Liver (tissue), 9 donors: ENCODE results near the gene CCDC102A. TPM values are rescaled to one million over a fixed set of nuclear protein-coding genes. Genes with fewer than 3 reads are reported as not detected.

Experiments
- DNase-seq: peaks from one replicate; pipeline ENCODE4 v3.0.0-alpha.2; 2017; ENCODE audit warnings: low spot score
- H3K27ac ChIP-seq, 2 donors: one replicate each; pipeline ENCODE4 v1.7.0; 2013; ENCODE audit warnings: inconsistent platforms in 2 of 2, low read length in 2 of 2, control low read depth in 1 of 2, low read depth in 1 of 2, mild to moderate bottlenecking in 1 of 2
- H3K27me3 ChIP-seq, 4 donors: one replicate each; pipeline versions ENCODE4 v1.6.1 to v1.7.0; 2013; ENCODE audit warnings: low read length in 3 of 4, inconsistent platforms in 1 of 4, mild to moderate bottlenecking in 1 of 4, moderate library complexity in 1 of 4; ENCODE audit not compliant: control insufficient read depth in 4 of 4, insufficient read depth in 4 of 4
- H3K36me3 ChIP-seq, 4 donors: one replicate each; pipeline versions ENCODE4 v1.6.1 to v1.7.0; 2013; ENCODE audit warnings: low read length in 3 of 4, mild to moderate bottlenecking in 3 of 4, low read depth in 1 of 4, moderate library complexity in 1 of 4; ENCODE audit not compliant: control insufficient read depth in 4 of 4, insufficient read depth in 3 of 4
- H3K4me1 ChIP-seq, 4 donors: one replicate each; pipeline versions ENCODE4 v1.6.1 to v1.7.0; 2013; ENCODE audit warnings: low read length in 3 of 4, mild to moderate bottlenecking in 3 of 4, moderate library complexity in 1 of 4; ENCODE audit not compliant: control insufficient read depth in 4 of 4, insufficient read depth in 4 of 4
- H3K4me3 ChIP-seq, 3 donors: one replicate each; pipeline versions ENCODE4 v1.6.1 to v1.7.0; 2013; ENCODE audit warnings: low read length in 3 of 3, control low read depth in 1 of 3, low read depth in 1 of 3, mild to moderate bottlenecking in 1 of 3
- H3K9ac ChIP-seq, 2 donors: one replicate each; pipeline ENCODE4 v1.7.0; 2013; ENCODE audit warnings: low read length in 2 of 2, mild to moderate bottlenecking in 2 of 2, moderate library complexity in 2 of 2, control low read depth in 1 of 2, low read depth in 1 of 2
- H3K9me3 ChIP-seq, 4 donors: one replicate each; pipeline versions ENCODE4 v1.6.1 to v1.7.0; 2013; ENCODE audit warnings: low read length in 3 of 4; ENCODE audit not compliant: control insufficient read depth in 4 of 4
- EGR1 ChIP-seq, 2 donors: IDR thresholded peaks; 2 replicates each; pipeline ENCODE4 v1.6.1; 2016 to 2018; ENCODE audit warnings: antibody characterized with exemption in 2 of 2, low read depth in 2 of 2
- FOXA1 ChIP-seq: IDR thresholded peaks from 2 replicates; pipeline ENCODE4 v1.6.1; 2016; ENCODE audit warnings: antibody characterized with exemption
- FOXA2 ChIP-seq: IDR thresholded peaks from 2 replicates; pipeline ENCODE4 v1.6.1; 2016; ENCODE audit warnings: antibody characterized with exemption
- GABPA ChIP-seq, 2 donors: IDR thresholded peaks in 1 of 2; conservative IDR thresholded peaks in 1 of 2; 2 replicates each; pipeline ENCODE4 v1.6.1; 2016; ENCODE audit warnings: antibody characterized with exemption in 2 of 2, mild to moderate bottlenecking in 1 of 2, moderate library complexity in 1 of 2
- HNF4A ChIP-seq, 2 donors: conservative IDR thresholded peaks; 2 replicates each; pipeline ENCODE4 v1.6.1; 2016; ENCODE audit warnings: antibody characterized with exemption in 2 of 2, mild to moderate bottlenecking in 2 of 2
- JUND ChIP-seq, 2 donors: IDR thresholded peaks; 2 replicates each; pipeline ENCODE4 v1.6.1; 2016; ENCODE audit warnings: antibody characterized with exemption in 2 of 2
- RAD21 ChIP-seq, 2 donors: IDR thresholded peaks; 2 replicates each; pipeline ENCODE4 v1.6.1; 2016; ENCODE audit warnings: antibody characterized with exemption in 2 of 2, mild to moderate bottlenecking in 2 of 2
- RXRA ChIP-seq, 2 donors: IDR thresholded peaks; 2 replicates each; pipeline ENCODE4 v1.6.1; 2017 to 2018; ENCODE audit warnings: antibody characterized with exemption in 2 of 2, mild to moderate bottlenecking in 1 of 2
- SP1 ChIP-seq: IDR thresholded peaks from 2 replicates; pipeline ENCODE4 v1.6.1; 2018; ENCODE audit warnings: antibody characterized with exemption, mild to moderate bottlenecking
- YY1 ChIP-seq: IDR thresholded peaks from 2 replicates; pipeline ENCODE4 v1.6.1; 2016; ENCODE audit warnings: antibody characterized with exemption, mild to moderate bottlenecking
- WGBS: extraction: QIAGEN DNeasy Blood & Tissue Kit; methylation state at CpG from one replicate; pipeline ENCODE4 v1.1.7; 2013; 5-methylcytosine and 5-hydroxymethylcytosine counted together
- polyA plus RNA-seq, 2 donors: library from polyadenylated mRNA; stranded (reverse) in 1 of 2; unstranded in 1 of 2; fragments of 200-250 nt in 1 of 2; fragments of >200 nt in 1 of 2; fragmentation: Nextera tagmentation in 1 of 2; extraction: Ambion mirVana in 1 of 2; gene quantifications; one replicate each; pipeline versions ENCODE4 v1.2.1 to v1.2.3, GENCODE V29; 2013 to 2015
- total RNA-seq, 2 donors: library from RNA; depleted of rRNA; stranded (reverse); fragments of >200 nt; gene quantifications; one replicate each; pipeline ENCODE4 v1.2.3, GENCODE V29; 2014
- TF ChIP-seq, protein P1 (sequence below): IDR thresholded peaks from 2 replicates; pipeline ENCODE4 v1.6.1; 2016; ENCODE audit warnings: antibody characterized with exemption
- TF ChIP-seq, protein P2 (sequence below): IDR thresholded peaks from 2 replicates; pipeline ENCODE4 v1.6.1; 2016; ENCODE audit warnings: antibody characterized with exemption, mild to moderate bottlenecking
- TF ChIP-seq, protein P3 (sequence below): IDR thresholded peaks from 2 replicates; pipeline ENCODE4 v1.6.1; 2016; ENCODE audit warnings: antibody characterized with exemption
- TF ChIP-seq, protein P4 (sequence below): IDR thresholded peaks from 2 replicates; pipeline ENCODE4 v1.6.1; 2016; ENCODE audit warnings: antibody characterized with exemption
- donor health status: healthy.
- donor health status: healthy.
- donor health status: healthy.
- donor health status: healthy.
- donor health status: healthy.

CCDC102A gene
- total and polyA plus RNA-seq, 4 donors = 0.36 to 2.6 (median 1.7) TPM

DNA sequence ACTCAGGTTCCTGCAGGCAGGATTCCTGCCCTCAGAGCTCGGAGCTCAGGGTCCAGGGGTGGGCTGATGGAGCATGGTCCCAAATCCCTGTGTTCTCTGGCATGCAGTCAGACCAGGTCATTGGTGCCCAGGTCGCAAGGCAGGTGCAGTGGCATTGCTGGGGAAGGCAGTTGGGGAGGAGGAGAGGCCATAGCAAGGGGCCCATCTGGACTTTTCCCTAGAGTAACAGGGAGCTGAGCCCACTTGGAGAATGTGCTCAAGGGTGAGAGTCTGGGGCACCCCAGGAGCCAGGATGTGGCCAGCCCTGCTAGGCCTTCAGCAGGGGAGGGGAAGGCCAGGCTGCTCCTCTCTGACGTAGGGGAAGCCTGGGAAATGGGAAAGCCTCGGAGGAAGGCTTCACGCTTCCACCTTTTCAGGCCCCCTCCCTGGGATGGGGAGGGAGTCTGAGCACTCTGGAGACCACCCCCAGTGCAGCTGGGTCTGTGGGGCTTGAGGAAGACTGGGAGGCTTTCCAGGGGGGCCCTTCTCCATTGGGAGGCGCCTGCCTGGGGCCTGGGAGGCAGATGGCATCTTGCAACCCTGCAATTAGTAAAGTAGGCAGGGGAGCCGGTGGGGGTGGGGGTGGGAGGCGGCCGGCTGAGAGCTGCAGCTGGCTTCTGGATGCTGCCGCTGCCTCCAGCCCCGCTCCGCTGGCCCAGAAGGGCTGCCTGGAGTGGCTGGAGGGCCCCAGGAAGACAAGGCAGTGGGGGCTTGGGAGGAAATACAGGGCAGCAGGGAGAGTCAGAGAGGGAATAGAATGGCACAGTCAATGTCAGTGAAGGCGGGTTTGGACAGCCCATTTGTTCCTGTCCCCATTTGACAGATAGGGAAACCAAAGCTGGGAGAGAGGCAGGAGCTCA, 29.0 kb downstream of the CCDC102A start:
- DNase-seq = no peak
- no peak for TF ChIP-seq JUND (IDR thresholded peaks at IDR 0.05)
- TF ChIP-seq, protein P1, sequence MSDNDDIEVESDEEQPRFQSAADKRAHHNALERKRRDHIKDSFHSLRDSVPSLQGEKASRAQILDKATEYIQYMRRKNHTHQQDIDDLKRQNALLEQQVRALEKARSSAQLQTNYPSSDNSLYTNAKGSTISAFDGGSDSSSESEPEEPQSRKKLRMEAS = no peak
- TF ChIP-seq EGR1 (IDR thresholded peaks at IDR 0.05; ENCODE audit: low read depth in 2 of 2) = no peak
- TF ChIP-seq FOXA1 = no peak
- TF ChIP-seq GABPA (IDR thresholded peaks at IDR 0.05 in 1 of 2, conservative IDR thresholded peaks at IDR 0.05 in 1 of 2) = no peak
- TF ChIP-seq YY1 = no peak
- TF ChIP-seq, protein P2, sequence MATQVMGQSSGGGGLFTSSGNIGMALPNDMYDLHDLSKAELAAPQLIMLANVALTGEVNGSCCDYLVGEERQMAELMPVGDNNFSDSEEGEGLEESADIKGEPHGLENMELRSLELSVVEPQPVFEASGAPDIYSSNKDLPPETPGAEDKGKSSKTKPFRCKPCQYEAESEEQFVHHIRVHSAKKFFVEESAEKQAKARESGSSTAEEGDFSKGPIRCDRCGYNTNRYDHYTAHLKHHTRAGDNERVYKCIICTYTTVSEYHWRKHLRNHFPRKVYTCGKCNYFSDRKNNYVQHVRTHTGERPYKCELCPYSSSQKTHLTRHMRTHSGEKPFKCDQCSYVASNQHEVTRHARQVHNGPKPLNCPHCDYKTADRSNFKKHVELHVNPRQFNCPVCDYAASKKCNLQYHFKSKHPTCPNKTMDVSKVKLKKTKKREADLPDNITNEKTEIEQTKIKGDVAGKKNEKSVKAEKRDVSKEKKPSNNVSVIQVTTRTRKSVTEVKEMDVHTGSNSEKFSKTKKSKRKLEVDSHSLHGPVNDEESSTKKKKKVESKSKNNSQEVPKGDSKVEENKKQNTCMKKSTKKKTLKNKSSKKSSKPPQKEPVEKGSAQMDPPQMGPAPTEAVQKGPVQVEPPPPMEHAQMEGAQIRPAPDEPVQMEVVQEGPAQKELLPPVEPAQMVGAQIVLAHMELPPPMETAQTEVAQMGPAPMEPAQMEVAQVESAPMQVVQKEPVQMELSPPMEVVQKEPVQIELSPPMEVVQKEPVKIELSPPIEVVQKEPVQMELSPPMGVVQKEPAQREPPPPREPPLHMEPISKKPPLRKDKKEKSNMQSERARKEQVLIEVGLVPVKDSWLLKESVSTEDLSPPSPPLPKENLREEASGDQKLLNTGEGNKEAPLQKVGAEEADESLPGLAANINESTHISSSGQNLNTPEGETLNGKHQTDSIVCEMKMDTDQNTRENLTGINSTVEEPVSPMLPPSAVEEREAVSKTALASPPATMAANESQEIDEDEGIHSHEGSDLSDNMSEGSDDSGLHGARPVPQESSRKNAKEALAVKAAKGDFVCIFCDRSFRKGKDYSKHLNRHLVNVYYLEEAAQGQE = no peak
- no peak for TF ChIP-seq RAD21 (IDR thresholded peaks at IDR 0.05)
- H3K9ac ChIP-seq = no peak overlapping the region
- no peaks in the 10 kb centered on the region for H3K27me3 ChIP-seq
- no peak overlapping the region for H3K27ac ChIP-seq
- no peaks in the 10 kb centered on the region for H3K4me1 ChIP-seq
- H3K4me3 ChIP-seq = no peak overlapping the region
- no peaks in the 10 kb centered on the region for H3K9me3 ChIP-seq
- 79% methylated on average over 13 of the region's 13 CpGs for WGBS
- H3K36me3 ChIP-seq = no peaks in the 10 kb centered on the region

DNA sequence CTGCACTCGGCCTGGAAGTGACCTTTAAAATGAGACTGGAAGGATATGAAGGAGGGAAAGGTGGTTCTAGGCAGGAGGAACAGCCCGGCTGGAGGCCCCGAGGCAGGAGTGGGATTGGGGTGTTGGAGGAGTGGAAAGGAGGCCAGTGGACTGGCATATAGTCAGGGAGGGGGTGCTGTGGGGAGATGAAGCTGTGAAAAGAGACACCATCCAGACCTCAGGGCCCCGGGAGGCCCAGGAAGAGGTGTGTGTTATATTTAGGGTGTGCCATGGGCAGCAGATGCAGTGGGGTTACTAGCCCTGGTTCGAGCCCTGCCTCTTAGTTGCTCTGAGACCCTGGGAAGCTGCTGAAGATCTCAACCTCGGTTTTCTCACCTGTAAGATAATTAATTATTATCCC, 31.2 kb downstream of the CCDC102A start:
- WGBS = 84% methylated on average over 6 of the region's 6 CpGs
- no peak for TF ChIP-seq SP1
- no peak for TF ChIP-seq FOXA2
- no peak for TF ChIP-seq HNF4A (conservative IDR thresholded peaks at IDR 0.05)
- no peak for TF ChIP-seq FOXA1
- TF ChIP-seq, protein P3, sequence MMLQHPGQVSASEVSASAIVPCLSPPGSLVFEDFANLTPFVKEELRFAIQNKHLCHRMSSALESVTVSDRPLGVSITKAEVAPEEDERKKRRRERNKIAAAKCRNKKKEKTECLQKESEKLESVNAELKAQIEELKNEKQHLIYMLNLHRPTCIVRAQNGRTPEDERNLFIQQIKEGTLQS = no peak
- TF ChIP-seq, protein P4, sequence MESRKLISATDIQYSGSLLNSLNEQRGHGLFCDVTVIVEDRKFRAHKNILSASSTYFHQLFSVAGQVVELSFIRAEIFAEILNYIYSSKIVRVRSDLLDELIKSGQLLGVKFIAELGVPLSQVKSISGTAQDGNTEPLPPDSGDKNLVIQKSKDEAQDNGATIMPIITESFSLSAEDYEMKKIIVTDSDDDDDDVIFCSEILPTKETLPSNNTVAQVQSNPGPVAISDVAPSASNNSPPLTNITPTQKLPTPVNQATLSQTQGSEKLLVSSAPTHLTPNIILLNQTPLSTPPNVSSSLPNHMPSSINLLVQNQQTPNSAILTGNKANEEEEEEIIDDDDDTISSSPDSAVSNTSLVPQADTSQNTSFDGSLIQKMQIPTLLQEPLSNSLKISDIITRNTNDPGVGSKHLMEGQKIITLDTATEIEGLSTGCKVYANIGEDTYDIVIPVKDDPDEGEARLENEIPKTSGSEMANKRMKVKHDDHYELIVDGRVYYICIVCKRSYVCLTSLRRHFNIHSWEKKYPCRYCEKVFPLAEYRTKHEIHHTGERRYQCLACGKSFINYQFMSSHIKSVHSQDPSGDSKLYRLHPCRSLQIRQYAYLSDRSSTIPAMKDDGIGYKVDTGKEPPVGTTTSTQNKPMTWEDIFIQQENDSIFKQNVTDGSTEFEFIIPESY = no peak
- TF ChIP-seq, protein P2 = no peak
- no peak for TF ChIP-seq EGR1 (IDR thresholded peaks at IDR 0.05; ENCODE audit: low read depth in 2 of 2)
- TF ChIP-seq JUND (IDR thresholded peaks at IDR 0.05) = no peak
- no peak for TF ChIP-seq RXRA (IDR thresholded peaks at IDR 0.05)
- Histone ChIP-seq H3K4me1 (peaks cover 5 to 11% (median 7%) of the 10 kb centered on the region in 4 donors), H3K36me3 (no peaks in the 10 kb centered on the region), H3K4me3 (no peak overlapping the region), H3K27ac (no peak overlapping the region), H3K27me3 (no peaks in the 10 kb centered on the region), H3K9ac (no peak overlapping the region), H3K9me3 (no peaks in the 10 kb centered on the region)
- DNase-seq = no peak
